ENCODE results near the gene KCNQ2.

DNA sequence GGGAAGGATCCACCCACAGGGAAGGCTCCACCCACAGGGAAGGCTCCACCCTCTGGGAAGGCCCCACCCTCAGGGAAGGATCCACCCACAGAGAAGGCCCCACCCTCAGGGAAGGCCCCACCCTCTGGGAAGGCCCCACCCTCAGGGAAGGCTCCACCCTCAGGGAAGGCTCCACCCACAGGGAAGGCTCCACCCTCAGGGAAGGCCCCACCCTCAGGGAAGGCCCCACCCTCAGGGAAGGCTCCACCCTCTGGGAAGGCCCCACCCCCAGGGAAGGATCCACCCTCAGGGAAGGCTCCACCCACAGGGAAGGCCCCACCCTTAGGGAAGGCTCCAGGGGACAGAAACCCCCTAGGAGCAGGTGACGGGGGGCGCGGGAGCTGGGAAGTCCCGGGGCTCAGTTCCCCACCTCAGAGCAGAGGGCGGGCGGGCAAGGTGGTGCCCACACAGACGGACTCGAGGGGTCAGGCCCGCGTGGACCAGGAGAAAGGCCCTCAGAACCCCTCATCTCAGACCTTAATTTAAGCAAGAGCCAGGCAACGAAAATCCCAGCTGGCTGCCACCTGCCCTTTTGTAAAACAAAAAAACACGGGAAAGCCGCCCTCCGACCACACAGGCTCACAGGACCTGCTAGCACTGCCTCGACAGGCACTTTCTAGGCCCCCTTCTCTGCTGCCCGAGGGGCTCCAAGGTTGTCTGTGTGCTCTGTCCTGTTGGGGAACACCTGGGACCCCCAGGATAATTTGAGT is 39.7 kb downstream of the KCNQ2 start:
- TF ChIP-seq, protein P1, sequence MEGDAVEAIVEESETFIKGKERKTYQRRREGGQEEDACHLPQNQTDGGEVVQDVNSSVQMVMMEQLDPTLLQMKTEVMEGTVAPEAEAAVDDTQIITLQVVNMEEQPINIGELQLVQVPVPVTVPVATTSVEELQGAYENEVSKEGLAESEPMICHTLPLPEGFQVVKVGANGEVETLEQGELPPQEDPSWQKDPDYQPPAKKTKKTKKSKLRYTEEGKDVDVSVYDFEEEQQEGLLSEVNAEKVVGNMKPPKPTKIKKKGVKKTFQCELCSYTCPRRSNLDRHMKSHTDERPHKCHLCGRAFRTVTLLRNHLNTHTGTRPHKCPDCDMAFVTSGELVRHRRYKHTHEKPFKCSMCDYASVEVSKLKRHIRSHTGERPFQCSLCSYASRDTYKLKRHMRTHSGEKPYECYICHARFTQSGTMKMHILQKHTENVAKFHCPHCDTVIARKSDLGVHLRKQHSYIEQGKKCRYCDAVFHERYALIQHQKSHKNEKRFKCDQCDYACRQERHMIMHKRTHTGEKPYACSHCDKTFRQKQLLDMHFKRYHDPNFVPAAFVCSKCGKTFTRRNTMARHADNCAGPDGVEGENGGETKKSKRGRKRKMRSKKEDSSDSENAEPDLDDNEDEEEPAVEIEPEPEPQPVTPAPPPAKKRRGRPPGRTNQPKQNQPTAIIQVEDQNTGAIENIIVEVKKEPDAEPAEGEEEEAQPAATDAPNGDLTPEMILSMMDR (IDR thresholded peaks at IDR 0.05) = no peak
- TF ChIP-seq EP300 (IDR thresholded peaks at IDR 0.05) (no peak), POLR2A (IDR thresholded peaks at IDR 0.05) (no peak), POLR2AphosphoS5 (IDR thresholded peaks at IDR 0.05) (no peak)

All from stomach (tissue), 4 donors.